DOHH2 (cell line): ENCODE results near the gene ACSL1.

Experiments
- H3F3A ChIP-seq: fragments of 200-600 bp; sonication (generic), shearing (Covaris generic); 2 replicates; pipeline ENCODE4 v1.6.0; 2016; ENCODE audit warnings: antibody characterized with exemption, mild to moderate bottlenecking; ENCODE audit not compliant: control insufficient read depth, insufficient read depth
- H3K27ac ChIP-seq: fragments of 200-600 bp; sonication (generic); 2 replicates; pipeline ENCODE4 v1.5.1; 2014; ENCODE audit warnings: low read depth, mild to moderate bottlenecking, low read length, moderate library complexity
- H3K27me3 ChIP-seq: fragments of 200-600 bp; sonication (generic); 2 replicates; pipeline ENCODE4 v1.6.1; 2014; ENCODE audit warnings: mild to moderate bottlenecking, low read length, mixed read lengths; ENCODE audit not compliant: control insufficient read depth
- H3K36me3 ChIP-seq: fragments of 200-600 bp; sonication (generic); 2 replicates; pipeline ENCODE4 v1.6.1; 2014; ENCODE audit warnings: mild to moderate bottlenecking, low read length, moderate library complexity, mixed read lengths; ENCODE audit not compliant: control insufficient read depth
- H3K4me1 ChIP-seq: fragments of 200-600 bp; sonication (generic); 2 replicates; pipeline ENCODE4 v1.6.1; 2014; ENCODE audit warnings: mild to moderate bottlenecking, low read length, mixed read lengths; ENCODE audit not compliant: control insufficient read depth
- H3K4me2 ChIP-seq: fragments of 200-600 bp; sonication (generic); 2 replicates; pipeline ENCODE4 v1.6.0; 2014; ENCODE audit warnings: mild to moderate bottlenecking, low read length, moderate library complexity
- H3K4me3 ChIP-seq: fragments of 200-600 bp; sonication (generic); 2 replicates; pipeline ENCODE4 v1.5.1; 2014; ENCODE audit warnings: mild to moderate bottlenecking, low read length, mixed read lengths
- H3K79me2 ChIP-seq: fragments of 200-600 bp; sonication (generic); 2 replicates; pipeline ENCODE4 v1.6.1; 2014; ENCODE audit warnings: mild to moderate bottlenecking, low read length, mixed read lengths; ENCODE audit not compliant: control insufficient read depth
- H3K9me2 ChIP-seq: fragments of 200-600 bp; sonication (generic); replicated peaks from 2 replicates; pipeline ENCODE4 v1.6.1; 2014; ENCODE audit warnings: mild to moderate bottlenecking, low read length, mixed read lengths; ENCODE audit not compliant: control insufficient read depth
- H3K9me3 ChIP-seq: fragments of 200-600 bp; sonication (generic); 2 replicates; pipeline ENCODE4 v1.6.1; 2014; ENCODE audit warnings: antibody characterized with exemption, low read length, mixed read lengths; ENCODE audit not compliant: control insufficient read depth, insufficient read depth
- H4K20me1 ChIP-seq: fragments of 200-600 bp; sonication (generic); 2 replicates; pipeline ENCODE4 v1.6.0; 2014; ENCODE audit warnings: low read depth, mild to moderate bottlenecking, antibody characterized with exemption, low read length, moderate library complexity; ENCODE audit not compliant: control insufficient read depth, insufficient read depth
- EZH2phosphoT487 ChIP-seq: fragments of 200-600 bp; sonication (generic); IDR thresholded peaks from 2 replicates; pipeline ENCODE4 v1.6.1; 2017; ENCODE audit warnings: borderline replicate concordance, mild to moderate bottlenecking, antibody characterized with exemption, low read length, moderate library complexity, mixed read lengths
- TF ChIP-seq, protein P1 (sequence below): fragments of 200-600 bp; sonication (generic); IDR thresholded peaks from one replicate; pipeline ENCODE4 v1.5.1; 2014; ENCODE audit warnings: antibody characterized with exemption, mild to moderate bottlenecking, low read depth, low read length; ENCODE audit not compliant: poor library complexity, severe bottlenecking

Gene ACSL1

DNA sequence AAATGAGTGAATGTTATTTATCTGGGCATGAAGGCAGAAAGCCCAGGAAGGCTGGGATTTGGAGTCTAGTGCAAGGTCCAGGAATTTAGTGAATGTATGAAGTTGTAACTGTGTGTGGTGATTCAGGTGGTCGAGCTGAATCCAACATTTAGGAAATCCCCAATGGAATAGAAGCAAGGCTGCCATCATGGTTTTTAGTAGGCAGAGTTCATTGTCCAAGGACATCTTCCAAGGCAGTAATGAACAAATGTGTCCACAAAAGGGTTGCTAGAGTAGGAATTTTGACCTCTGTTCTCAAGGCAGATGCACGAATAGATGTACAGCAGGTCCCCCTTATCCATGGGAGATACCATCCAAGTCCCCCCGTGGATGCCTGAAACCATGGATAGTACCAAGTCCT is 42.9 kb upstream of the ACSL1 start:
- Histone ChIP-seq H3F3A (no peaks in the 10 kb centered on the region), H3K27me3 (peaks cover 3% of the 10 kb centered on the region; the same call in 1 of the 2 replicates), H3K79me2 (no peaks in the 10 kb centered on the region), H3K9me2 (no peaks in the 10 kb centered on the region), H3K9me3 (no peaks in the 10 kb centered on the region), H3K4me1 (no peaks in the 10 kb centered on the region), H3K4me2 (no peak overlapping the region), H4K20me1 (no peaks in the 10 kb centered on the region), H3K27ac (no peak overlapping the region), H3K36me3 (no peaks in the 10 kb centered on the region), H3K4me3 (no peak overlapping the region)
- TF ChIP-seq, protein P1, sequence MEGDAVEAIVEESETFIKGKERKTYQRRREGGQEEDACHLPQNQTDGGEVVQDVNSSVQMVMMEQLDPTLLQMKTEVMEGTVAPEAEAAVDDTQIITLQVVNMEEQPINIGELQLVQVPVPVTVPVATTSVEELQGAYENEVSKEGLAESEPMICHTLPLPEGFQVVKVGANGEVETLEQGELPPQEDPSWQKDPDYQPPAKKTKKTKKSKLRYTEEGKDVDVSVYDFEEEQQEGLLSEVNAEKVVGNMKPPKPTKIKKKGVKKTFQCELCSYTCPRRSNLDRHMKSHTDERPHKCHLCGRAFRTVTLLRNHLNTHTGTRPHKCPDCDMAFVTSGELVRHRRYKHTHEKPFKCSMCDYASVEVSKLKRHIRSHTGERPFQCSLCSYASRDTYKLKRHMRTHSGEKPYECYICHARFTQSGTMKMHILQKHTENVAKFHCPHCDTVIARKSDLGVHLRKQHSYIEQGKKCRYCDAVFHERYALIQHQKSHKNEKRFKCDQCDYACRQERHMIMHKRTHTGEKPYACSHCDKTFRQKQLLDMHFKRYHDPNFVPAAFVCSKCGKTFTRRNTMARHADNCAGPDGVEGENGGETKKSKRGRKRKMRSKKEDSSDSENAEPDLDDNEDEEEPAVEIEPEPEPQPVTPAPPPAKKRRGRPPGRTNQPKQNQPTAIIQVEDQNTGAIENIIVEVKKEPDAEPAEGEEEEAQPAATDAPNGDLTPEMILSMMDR, result no peak
- no peak for TF ChIP-seq EZH2phosphoT487

- H3K27ac ChIP-seq, result no peak overlapping the region
Measured at GRCh38 chr4:184863916-184864315, 38.1 kb upstream of the ACSL1 start.

GRCh38 chr4:184861047-184861446 is 35.3 kb upstream of the ACSL1 start:
- no peak overlapping the region for H3K4me2 ChIP-seq
- TF ChIP-seq, protein P1, result no peak
- no peak for TF ChIP-seq EZH2phosphoT487
- peaks cover 13% of the 10 kb centered on the region for H3K27me3 ChIP-seq
- H3K79me2 ChIP-seq, result no peaks in the 10 kb centered on the region
- H3K36me3 ChIP-seq, result no peaks in the 10 kb centered on the region
- H3K4me1 ChIP-seq, result peaks cover 6% of the 10 kb centered on the region
- no peak overlapping the region for H3K4me3 ChIP-seq
- H3K27ac ChIP-seq, result no peak overlapping the region
- H3K9me2 ChIP-seq, result no peaks in the 10 kb centered on the region
- no peaks in the 10 kb centered on the region for H3F3A ChIP-seq
- no peaks in the 10 kb centered on the region for H3K9me3 ChIP-seq
- H4K20me1 ChIP-seq, result no peaks in the 10 kb centered on the region

More at GRCh38 chr4:184863916-184864315, 38.1 kb upstream of the ACSL1 start:
- no peaks in the 10 kb centered on the region for H3K4me1 ChIP-seq
- no peaks in the 10 kb centered on the region for H3K36me3 ChIP-seq
- no peaks in the 10 kb centered on the region for H3K9me3 ChIP-seq
- peaks cover 13% of the 10 kb centered on the region for H3K27me3 ChIP-seq
- H3K9me2 ChIP-seq, result no peaks in the 10 kb centered on the region
- TF ChIP-seq EZH2phosphoT487, result no peak
- TF ChIP-seq, protein P1, result no peak
- no peaks in the 10 kb centered on the region for H4K20me1 ChIP-seq
- no peaks in the 10 kb centered on the region for H3K79me2 ChIP-seq
- no peaks in the 10 kb centered on the region for H3F3A ChIP-seq
- H3K4me3 ChIP-seq, result no peak overlapping the region
- H3K4me2 ChIP-seq, result no peak overlapping the region
